Measurements from ENCODE around the gene MEAF6. TPM values are rescaled to one million over a fixed set of nuclear protein-coding genes. Genes with fewer than 3 reads are reported as not detected.

MEAF6 gene
- total and polyA plus RNA-seq, 9 donors = 38.7 to 108 (median 64.1) TPM

GRCh38 chr1:37559080-37559479 is 44.5 kb upstream of the MEAF6 start:
- DNase-seq = no peak
- no peak overlapping the region for H3K27ac ChIP-seq
- H3K4me1 ChIP-seq (ENCODE audit: insufficient read depth) = peaks cover 5% of the 10 kb centered on the region
- intact Hi-C loops (cut with DNase I) = no loop called here
- no peaks in the 10 kb centered on the region for H3K9me3 ChIP-seq
- H3K4me3 ChIP-seq = no peak overlapping the region
- 87 to 96% (median 91%) methylated on average over 7 of the region's 7 CpGs for WGBS, 3 donors
- TF ChIP-seq POLR2A (IDR thresholded peaks at IDR 0.05) = no peak
- TF ChIP-seq EP300 (IDR thresholded peaks at IDR 0.05) = no peak
- TF ChIP-seq CTCF (IDR thresholded peaks at IDR 0.05) = no peak
- no peaks in the 10 kb centered on the region for H3K36me3 ChIP-seq
- H3K27me3 ChIP-seq = no peaks in the 10 kb centered on the region

- DNase-seq = no peak
- no peaks in the 10 kb centered on the region for H3K36me3 ChIP-seq
- TF ChIP-seq POLR2A (IDR thresholded peaks at IDR 0.05) (no peak), CTCF (IDR thresholded peaks at IDR 0.05) (no peak), EP300 (IDR thresholded peaks at IDR 0.05) (no peak)
- intact Hi-C loops (cut with DNase I) = no loop called here
- no peaks in the 10 kb centered on the region for H3K9me3 ChIP-seq
- no peak overlapping the region for H3K4me3 ChIP-seq
- 75 to 88% (median 78%) methylated on average over 1 of the region's 1 CpG for WGBS, 3 donors
- H3K27ac ChIP-seq = no peak overlapping the region
- peaks cover 5% of the 10 kb centered on the region for H3K4me1 ChIP-seq (ENCODE audit: insufficient read depth)
- no peaks in the 10 kb centered on the region for H3K27me3 ChIP-seq
Measured at GRCh38 chr1:37558411-37558810, 43.8 kb upstream of the MEAF6 start.

GRCh38 chr1:37557402-37557801 is 42.8 kb upstream of the MEAF6 start:
- no peaks in the 10 kb centered on the region for H3K27me3 ChIP-seq
- peak overlapping the region in 1 of 2 donors; percentile 53 for H3K27ac ChIP-seq
- peaks cover 9% of the 10 kb centered on the region for H3K4me1 ChIP-seq (ENCODE audit: insufficient read depth)
- no peaks in the 10 kb centered on the region for H3K9me3 ChIP-seq
- DNase-seq = no peak
- no peaks in the 10 kb centered on the region for H3K36me3 ChIP-seq
- H3K4me3 ChIP-seq = peak overlapping the region; percentile 36
- 70 to 80% (median 74%) methylated on average over 3 of the region's 3 CpGs for WGBS, 3 donors
- intact Hi-C loops (cut with DNase I) = no loop called here
- no peak for TF ChIP-seq EP300 (IDR thresholded peaks at IDR 0.05)
- no peak for TF ChIP-seq CTCF (IDR thresholded peaks at IDR 0.05)
- TF ChIP-seq POLR2A (IDR thresholded peaks at IDR 0.05) = no peak

- Histone ChIP-seq H3K4me1 (ENCODE audit: insufficient read depth) (peaks cover 9% of the 10 kb centered on the region), H3K9me3 (no peaks in the 10 kb centered on the region), H3K36me3 (no peaks in the 10 kb centered on the region), H3K4me3 (peak within 1 kb of the TSS; percentile 36), H3K27me3 (no peaks in the 10 kb centered on the region), H3K27ac (peak within 1 kb of the TSS in 1 of 2 donors; percentile 53)
- no peak for TF ChIP-seq EP300 (IDR thresholded peaks at IDR 0.05)
- TF ChIP-seq POLR2A (IDR thresholded peaks at IDR 0.05) = peak; percentile 45
- intact Hi-C loops (cut with DNase I) = no loop called here
- peak; percentile 90 to 96 (median 94) for DNase-seq
- 2% methylated on average over 31 of the region's 31 CpGs for WGBS, 3 donors
Measured at GRCh38 chr1:37556712-37557196, 42.2 kb upstream of the MEAF6 start, which contains the start of gene DNALI1. DNALI1 (plus strand) TSS chr1:37556940; CDS start chr1:37556995, 55 bp downstream.

- Histone ChIP-seq H3K4me1 (ENCODE audit: insufficient read depth) (peaks cover 8% of the 10 kb centered on the region), H3K27me3 (no peaks in the 10 kb centered on the region), H3K27ac (peak within 1 kb of the TSS in 1 of 2 donors; percentile 52), H3K4me3 (peak within 1 kb of the TSS; percentile 94), H3K9me3 (no peaks in the 10 kb centered on the region), H3K36me3 (no peaks in the 10 kb centered on the region)
- TF ChIP-seq POLR2A (IDR thresholded peaks at IDR 0.05) (peak; percentile 76), CTCF (IDR thresholded peaks at IDR 0.05) (peak in 1 of 3 donors; percentile 8), EP300 (IDR thresholded peaks at IDR 0.05) (no peak)
- DNase-seq = peak; percentile 89 to 93 (median 89)
- WGBS, 3 donors = 10 to 13% (median 11%) methylated on average over 52 to 54 of the region's 54 CpGs
- intact Hi-C loops (cut with DNase I) = no loop called here
Measured at GRCh38 chr1:37553927-37554808, 39.6 kb upstream of the MEAF6 start, which contains the start of gene SNIP1. SNIP1 (minus strand) TSS chr1:37554293; CDS start chr1:37554229, 64 bp downstream.
